Hematopoietic multipotent progenitor cell (in vitro differentiated cells): ENCODE results near the gene WDR90. TPM values are rescaled to one million over a fixed set of nuclear protein-coding genes. Genes with fewer than 3 reads are reported as not detected.

Experiments used
- DNase-seq, 3 donors: peaks; one replicate each; pipeline ENCODE4 v3.0.0-alpha.2; 2011 to 2015; ENCODE audit warnings: low read depth in 2 of 3, low spot score in 2 of 3
- total RNA-seq: library from RNA; depleted of rRNA; stranded (reverse); fragments of >200 nt; gene quantifications from one replicate; pipeline ENCODE4 v1.2.3, GENCODE V29; 2012

WDR90 gene
- total RNA-seq, 1 donor, result 25.9 TPM

GRCh38 chr16:625977-626765, 23.0 kb upstream of the WDR90 start:
- DNase-seq, result no peak

GRCh38 chr16:626787-627453, 22.2 kb upstream of the WDR90 start:
- no peak for DNase-seq

- DNase-seq, result no peak
These were observed 21.5 kb upstream of the WDR90 start for GRCh38 chr16:627454-628239.

- DNase-seq, result no peak
These were observed 20.7 kb upstream of the WDR90 start for GRCh38 chr16:628321-629061.

- no peak for DNase-seq
These were observed 19.9 kb upstream of the WDR90 start for GRCh38 chr16:629185-629832.

- DNase-seq, result no peak
These were observed 19.3 kb upstream of the WDR90 start for GRCh38 chr16:629833-630248.

- no peak for DNase-seq
These were observed 18.8 kb upstream of the WDR90 start for GRCh38 chr16:630249-630814.

- DNase-seq, result no peak
These were observed 18.3 kb upstream of the WDR90 start, which contains the start of gene WFIKKN1 for GRCh38 chr16:630815-631405. WFIKKN1 (plus strand) TSS chr16:630985; CDS start chr16:631254, 269 bp downstream.

- no peak for DNase-seq
These were observed 17.3 kb upstream of the WDR90 start for GRCh38 chr16:631808-632358.

GRCh38 chr16:632486-633335, 16.5 kb upstream of the WDR90 start:
- no peak for DNase-seq

GRCh38 chr16:633336-634050, 15.7 kb upstream of the WDR90 start:
- DNase-seq, result no peak

GRCh38 chr16:634051-634670, 15.0 kb upstream of the WDR90 start:
- no peak for DNase-seq

GRCh38 chr16:634996-635395, 14.2 kb upstream of the WDR90 start:
- no peak for DNase-seq

- DNase-seq, result no peak
These were observed 13.5 kb upstream of the WDR90 start for GRCh38 chr16:635573-636205.

GRCh38 chr16:636206-637080, 12.7 kb upstream of the WDR90 start, which contains the start of gene METTL26:
METTL26 (minus strand) TSS chr16:636305; CDS start chr16:636290, 15 bp downstream.
- DNase-seq, result peak; percentile 93 to 96 (median 94)
